GM06990 (cell line): ENCODE data around the gene RIMBP2.
"Not testable (repeated sequence)": the region's sequence is repeated elsewhere in the genome, so short reads cannot be mapped to it uniquely, and the experiment has no call there.

ENCODE experiments used
- DNase-seq: peaks from one replicate; pipeline ENCODE4 v3.0.0-alpha.2; 2011; ENCODE audit not compliant: insufficient read length; ENCODE audit errors: extremely low read depth
- H3K27me3 ChIP-seq: replicated peaks from 2 replicates; pipeline ENCODE4 v1.6.0; 2011; ENCODE audit warnings: low read length; ENCODE audit not compliant: control insufficient read depth, insufficient read depth
- H3K36me3 ChIP-seq: 2 replicates; pipeline ENCODE4 v1.5.1; 2011; ENCODE audit warnings: low read length; ENCODE audit not compliant: control insufficient read depth, insufficient read depth
- H3K4me3 ChIP-seq: replicated peaks from 2 replicates; pipeline ENCODE4 v1.5.1; 2011; ENCODE audit warnings: low read depth, mild to moderate bottlenecking, control low read depth, low read length
- CTCF ChIP-seq: IDR thresholded peaks from 2 replicates; pipeline ENCODE4 v1.5.1; 2011; ENCODE audit warnings: low read length, control low read depth, mild to moderate bottlenecking, inconsistent platforms; ENCODE audit not compliant: insufficient read depth, poor library complexity, severe bottlenecking

Gene RIMBP2

DNA sequence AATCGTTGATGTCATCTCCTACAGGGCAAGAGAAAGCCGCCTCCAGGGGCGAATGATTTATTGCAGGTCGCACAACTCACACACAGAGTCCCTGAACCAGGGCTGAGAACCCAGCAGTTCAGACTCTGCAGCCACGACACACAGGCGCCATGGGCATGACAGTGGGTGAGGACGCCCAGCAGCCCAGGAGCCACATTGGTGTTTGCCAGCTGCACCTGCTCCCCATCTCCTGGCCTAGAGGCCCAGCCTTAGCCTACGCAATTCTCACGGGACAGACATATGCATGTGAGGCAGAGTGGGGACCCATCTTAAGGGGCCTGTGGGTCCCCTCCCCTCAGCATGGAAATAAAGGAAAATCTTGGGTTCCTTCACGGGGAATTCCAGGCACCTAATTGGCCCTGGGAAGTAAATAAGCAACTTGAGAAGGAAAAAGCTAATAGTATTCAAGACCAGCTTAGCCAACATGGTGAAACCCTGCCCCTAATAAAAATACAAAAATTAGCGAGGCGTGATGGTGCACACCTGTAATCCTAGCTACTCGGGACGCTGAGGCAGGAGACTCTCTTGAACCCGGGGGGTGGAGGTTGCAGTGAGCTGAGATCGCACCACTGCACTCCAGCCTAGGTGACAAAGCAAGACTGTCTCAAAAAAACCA lies 69.3 kb downstream of the RIMBP2 start:
- no peak overlapping the region for H3K4me3 ChIP-seq
- no peaks in the 10 kb centered on the region for H3K36me3 ChIP-seq
- no peaks in the 10 kb centered on the region for H3K27me3 ChIP-seq
- TF ChIP-seq CTCF = no peak
- DNase-seq = no peak

DNA sequence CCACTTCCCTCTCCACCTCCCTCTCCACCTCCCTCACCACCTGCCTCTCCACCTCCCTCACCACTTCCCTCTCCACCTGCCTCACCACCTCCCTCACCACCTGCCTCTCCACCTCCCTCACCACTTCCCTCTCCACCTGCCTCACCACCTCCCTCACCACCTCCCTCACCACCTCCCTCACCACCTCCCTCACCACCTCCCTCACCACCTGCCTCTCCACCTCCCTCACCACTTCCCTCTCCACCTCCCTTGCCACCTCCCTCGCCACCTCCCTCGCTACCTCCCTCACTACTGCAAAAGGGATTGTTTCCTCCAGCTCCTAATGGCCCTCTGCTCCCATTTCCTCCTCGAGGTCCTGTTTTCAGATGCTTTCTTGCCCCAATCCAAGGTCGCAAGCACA lies 69.9 kb downstream of the RIMBP2 start:
- DNase-seq, H3K36me3 ChIP-seq, H3K27me3 ChIP-seq, H3K4me3 ChIP-seq: not testable (repeated sequence)

- no peak for TF ChIP-seq CTCF
- DNase-seq = no peak
- Histone ChIP-seq H3K36me3 (no peaks in the 10 kb centered on the region), H3K27me3 (no peaks in the 10 kb centered on the region), H3K4me3 (no peak overlapping the region)
These were observed 70.3 kb downstream of the RIMBP2 start for GRCh38 chr12:130645751-130646150.

GRCh38 chr12:130644566-130644965 lies 71.5 kb downstream of the RIMBP2 start:
- Histone ChIP-seq H3K36me3 (no peaks in the 10 kb centered on the region), H3K4me3 (no peak overlapping the region), H3K27me3 (no peaks in the 10 kb centered on the region)
- DNase-seq = no peak
- no peak for TF ChIP-seq CTCF

DNA sequence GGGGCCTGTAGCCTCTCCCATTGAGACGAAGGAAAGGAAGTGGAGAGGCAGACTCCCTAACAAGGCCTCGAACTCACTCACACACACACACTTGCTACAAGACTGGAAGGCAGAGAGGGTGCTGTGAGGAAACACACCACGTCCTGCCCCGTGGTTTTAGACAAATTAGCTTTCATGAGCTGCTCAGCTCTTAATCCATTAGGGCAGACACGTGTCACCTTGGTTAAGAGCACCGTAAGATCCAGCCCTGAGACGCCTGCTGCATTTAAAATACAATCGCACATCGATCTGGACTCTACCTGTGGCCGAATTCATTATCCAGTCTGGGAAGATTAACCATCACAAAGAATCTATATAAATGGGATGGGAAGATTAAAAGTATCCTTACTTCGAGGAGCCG lies 72.0 kb downstream of the RIMBP2 start:
- no peak for TF ChIP-seq CTCF
- no peak for DNase-seq
- no peaks in the 10 kb centered on the region for H3K36me3 ChIP-seq
- H3K27me3 ChIP-seq = no peaks in the 10 kb centered on the region
- H3K4me3 ChIP-seq = no peak overlapping the region

- Histone ChIP-seq H3K27me3 (no peaks in the 10 kb centered on the region), H3K4me3 (no peak overlapping the region), H3K36me3 (no peaks in the 10 kb centered on the region)
- TF ChIP-seq CTCF = no peak
- DNase-seq = no peak
These were observed 73.2 kb downstream of the RIMBP2 start for GRCh38 chr12:130642856-130643255.
